Stimulated activated naive CD4-positive, alpha-beta T cell (primary cell): Measurements from ENCODE around the gene FNTB.

Experiments used
- DNase-seq, 6 experiments: peaks; one replicate each; lab custom pipeline; 2025; lab: John Stamatoyannopoulos, UW

Gene FNTB, protein sequence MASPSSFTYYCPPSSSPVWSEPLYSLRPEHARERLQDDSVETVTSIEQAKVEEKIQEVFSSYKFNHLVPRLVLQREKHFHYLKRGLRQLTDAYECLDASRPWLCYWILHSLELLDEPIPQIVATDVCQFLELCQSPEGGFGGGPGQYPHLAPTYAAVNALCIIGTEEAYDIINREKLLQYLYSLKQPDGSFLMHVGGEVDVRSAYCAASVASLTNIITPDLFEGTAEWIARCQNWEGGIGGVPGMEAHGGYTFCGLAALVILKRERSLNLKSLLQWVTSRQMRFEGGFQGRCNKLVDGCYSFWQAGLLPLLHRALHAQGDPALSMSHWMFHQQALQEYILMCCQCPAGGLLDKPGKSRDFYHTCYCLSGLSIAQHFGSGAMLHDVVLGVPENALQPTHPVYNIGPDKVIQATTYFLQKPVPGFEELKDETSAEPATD

DNA sequence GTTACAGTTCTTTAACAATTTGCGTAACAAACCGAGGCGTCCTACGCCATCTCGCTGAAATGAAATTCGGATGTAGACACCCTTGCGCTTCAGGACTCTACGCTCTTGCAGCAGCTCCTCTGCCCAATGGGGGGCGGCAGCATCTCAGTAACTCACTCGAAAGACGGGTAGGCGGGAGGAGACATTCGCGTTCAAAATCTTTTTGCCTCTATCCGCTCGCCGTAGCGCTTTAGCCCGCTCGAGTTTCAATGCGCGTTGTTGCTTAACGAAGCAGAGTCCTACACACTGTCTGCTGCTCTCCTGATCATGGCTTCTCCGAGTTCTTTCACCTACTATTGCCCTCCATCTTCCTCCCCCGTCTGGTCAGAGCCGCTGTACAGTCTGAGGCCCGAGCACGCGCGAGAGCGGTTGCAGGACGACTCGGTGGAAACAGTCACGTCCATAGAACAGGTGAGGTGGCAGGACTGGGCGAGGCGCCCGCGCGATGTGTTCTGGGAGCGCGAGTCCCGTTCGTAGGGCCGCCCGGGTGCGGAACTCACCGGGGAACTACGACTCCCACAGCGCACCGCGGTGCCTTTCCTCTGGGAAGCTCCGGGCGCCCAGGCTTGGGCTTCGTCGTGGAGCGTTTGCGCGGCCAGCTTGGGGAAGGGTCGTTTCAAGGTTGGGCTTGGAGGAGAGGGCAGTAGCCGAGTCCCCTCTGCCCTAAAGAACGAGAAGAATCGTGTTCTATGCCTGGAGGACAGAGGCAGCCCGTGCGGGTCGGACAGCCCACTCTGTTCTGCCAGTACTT lies at the start of gene FNTB:
Gene FNTB, plus strand, starts transcription at position 248 of the 790 bp plus-strand sequence. Its CDS starts 59 bp downstream, at position 307.
- peak; percentile 85 to 99 (median 94) for DNase-seq

DNA sequence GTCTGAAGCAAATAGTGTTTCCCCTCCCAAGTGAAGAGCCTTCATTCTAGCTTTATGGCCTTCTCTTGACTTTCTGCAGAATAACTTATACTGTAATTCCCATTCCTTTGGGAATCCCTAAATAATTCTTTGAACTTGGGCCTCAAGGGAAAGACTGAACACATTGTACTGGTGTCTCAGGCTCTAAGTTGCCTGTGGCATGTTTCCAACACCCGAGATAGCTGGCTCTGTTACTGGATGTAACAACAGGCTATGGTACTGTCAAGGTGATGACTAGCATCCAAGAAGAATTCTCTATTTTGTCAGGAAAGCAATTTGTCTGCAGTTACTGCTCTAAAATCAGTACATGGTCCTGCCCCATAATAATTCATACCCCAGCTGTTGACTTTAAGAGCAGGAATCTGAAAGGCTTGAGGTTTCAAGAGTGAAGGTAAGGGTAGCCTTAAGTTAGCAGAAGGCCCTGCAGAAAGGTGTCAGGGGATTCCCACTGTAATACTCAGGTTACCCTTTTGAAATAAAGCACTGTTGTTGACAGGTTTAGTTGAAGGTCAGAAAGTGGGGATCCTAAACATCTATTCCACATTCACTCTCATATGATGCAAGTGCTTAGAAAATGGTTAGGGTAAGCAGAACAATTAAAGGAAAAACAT lies 49.4 kb upstream of the FNTB start:
- DNase-seq = no peak

GRCh38 chr14:64937821-64938193 lies 48.9 kb upstream of the FNTB start:
- no peak for DNase-seq

DNA sequence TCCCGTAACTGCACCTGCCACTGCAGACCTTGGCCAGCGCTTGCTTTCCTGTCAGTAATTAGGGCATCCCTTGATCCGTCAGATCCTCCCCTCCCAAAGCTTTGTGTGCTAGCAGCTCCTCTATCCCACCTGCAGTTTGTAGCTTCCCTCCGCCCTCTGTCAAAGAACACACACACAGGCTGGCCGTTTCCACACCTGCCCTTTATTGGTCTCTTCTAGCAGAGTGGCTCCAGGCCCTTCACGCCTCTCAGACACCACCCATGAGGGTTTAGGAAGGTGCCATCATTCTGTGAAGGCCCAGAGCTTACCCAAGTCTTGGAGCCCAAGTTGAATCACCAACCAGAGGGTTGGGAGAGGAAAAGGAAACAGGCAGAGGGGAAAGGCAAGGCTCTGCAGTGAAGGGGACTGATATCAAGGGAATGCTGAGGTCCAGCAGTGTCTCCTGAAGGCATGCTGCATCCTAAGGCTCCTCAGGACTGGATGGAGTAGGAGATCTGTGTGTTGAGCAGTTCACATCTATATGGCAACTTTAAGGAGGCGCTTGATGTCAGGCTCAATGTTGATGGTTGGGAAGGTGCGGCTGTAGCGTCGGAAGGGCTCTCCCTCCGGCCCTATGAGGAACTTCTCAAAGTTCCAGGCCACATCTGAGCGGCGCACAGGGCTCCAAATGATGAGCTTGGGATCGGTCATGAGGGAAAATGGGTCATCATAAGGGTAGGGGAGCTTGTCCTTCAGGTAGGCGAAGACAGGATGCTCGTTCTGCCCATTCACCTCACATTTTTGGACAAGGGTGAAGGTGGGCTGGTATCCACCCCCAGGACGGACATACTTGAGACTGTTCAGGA lies 47.5 kb upstream of the FNTB start:
- DNase-seq = no peak

DNA sequence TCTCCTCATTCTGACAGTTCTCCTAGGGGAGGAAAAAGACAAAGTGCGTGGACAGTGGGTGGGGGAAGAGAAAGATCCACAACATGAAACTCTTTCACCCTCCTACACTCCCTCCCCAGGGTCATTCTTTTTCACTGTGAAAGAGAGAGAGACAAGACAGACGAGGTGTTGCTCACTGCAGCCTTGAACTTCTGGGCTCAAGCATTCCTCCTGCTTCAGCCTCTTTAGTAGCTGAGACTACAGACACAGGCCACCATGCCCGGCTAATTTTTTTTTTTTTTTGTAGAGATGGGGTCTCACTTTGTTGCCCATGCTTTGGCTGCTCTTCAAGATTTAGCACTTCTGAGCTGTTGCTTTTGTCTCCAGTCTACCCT lies 46.9 kb upstream of the FNTB start:
- no peak for DNase-seq

DNA sequence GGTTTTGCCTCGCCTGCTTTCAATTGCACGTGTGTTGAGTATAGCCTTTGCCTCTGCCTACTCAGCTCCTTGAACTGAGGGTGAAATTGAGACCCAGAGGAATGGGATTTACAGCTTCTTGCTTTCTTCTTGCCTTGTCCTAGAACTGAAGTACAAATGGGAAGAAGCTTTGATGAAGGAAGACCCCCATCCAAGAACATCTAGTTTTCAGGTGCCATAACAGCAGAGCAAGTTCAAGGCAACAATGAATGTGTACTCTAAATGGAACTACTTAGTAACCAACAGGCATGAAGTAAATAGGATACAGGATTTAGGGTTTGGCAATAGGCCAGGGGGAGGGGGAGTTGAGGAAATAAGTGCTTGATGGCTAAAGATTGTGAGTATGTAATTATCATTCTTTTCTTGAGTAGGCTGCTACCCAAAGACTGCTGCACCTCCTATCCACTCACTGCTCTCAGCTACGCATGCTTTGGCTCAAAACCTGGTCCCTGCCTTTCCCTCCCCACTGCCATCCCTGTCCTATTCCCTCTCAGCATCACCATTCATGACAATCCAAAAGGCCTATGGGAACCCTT lies 46.3 kb upstream of the FNTB start:
- DNase-seq = peak in 2 of 6 experiments; percentile 5 to 10

GRCh38 chr14:64942531-64943111 lies 44.1 kb upstream of the FNTB start, which contains the start of gene GPX2:
GPX2 (minus strand) TSS chr14:64942745; CDS start chr14:64942726, 19 bp downstream.
- no peak for DNase-seq

DNA sequence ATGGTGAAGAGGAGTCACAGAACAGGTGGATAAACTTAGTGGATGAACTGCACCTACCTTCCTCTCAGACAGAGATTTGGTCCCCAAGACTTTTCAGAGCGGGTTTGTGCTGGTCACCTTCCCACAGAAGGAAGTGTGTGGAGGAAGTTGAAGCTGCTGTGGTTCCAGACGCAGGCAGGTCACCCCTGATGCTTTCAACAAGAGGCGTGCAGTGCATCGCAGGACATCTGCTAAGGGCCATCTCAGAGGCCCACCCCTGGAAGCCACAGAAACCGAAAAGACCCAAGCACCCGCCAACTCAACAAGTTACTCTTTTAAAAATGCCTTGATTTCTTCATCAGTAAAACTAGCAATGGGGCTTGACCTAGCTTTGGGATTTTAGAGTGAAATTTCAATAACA lies 43.1 kb upstream of the FNTB start:
- DNase-seq = no peak

- no peak for DNase-seq
These were observed 42.7 kb upstream of the FNTB start for GRCh38 chr14:64944041-64944440.

- no peak for DNase-seq
These were observed 41.8 kb upstream of the FNTB start for GRCh38 chr14:64944861-64945260.

DNA sequence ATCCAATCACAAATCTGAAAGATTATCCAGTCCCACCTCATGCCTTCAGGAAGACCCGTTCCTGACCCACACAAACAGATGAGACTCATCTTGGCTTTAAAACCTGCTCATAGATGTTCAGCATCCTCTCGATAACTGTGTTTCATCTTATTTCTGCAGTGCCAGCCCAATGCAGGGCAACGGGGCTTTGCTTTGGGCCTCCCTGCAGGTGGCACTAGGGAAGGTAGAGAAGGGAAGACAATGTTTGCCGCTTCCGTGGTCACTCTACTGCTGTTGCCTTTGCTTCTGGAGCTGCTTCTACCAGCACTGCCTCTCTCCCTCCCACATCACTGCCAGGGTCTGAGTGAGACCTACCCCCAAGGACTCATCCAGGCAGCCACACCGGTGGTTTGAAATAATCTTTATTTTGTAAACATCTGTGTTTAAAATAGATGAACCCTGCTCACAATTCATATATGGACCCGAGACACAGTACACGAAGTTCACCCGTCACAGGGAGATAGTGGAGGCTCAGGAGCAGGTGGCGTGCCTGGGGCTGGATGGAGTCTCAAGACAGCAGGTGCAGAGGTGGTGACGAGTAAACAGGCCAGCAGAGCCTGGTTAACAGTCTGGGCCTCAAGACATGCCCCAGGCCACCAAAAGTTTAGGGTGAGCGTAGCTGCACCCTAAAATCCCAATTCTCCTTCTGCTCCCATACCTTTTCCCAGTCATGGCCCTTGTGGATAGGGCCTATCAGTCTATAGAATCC lies 41.1 kb upstream of the FNTB start:
- DNase-seq = no peak

- no peak for DNase-seq
These were observed 40.2 kb upstream of the FNTB start for GRCh38 chr14:64946310-64947045.

GRCh38 chr14:64947710-64948611 lies 38.7 kb upstream of the FNTB start:
- DNase-seq = no peak

- DNase-seq = no peak
These were observed 38.0 kb upstream of the FNTB start for GRCh38 chr14:64948612-64949210.

- no peak for DNase-seq
These were observed 35.8 kb upstream of the FNTB start for GRCh38 chr14:64950889-64951288.

GRCh38 chr14:64951291-64951690 lies 35.4 kb upstream of the FNTB start:
- no peak for DNase-seq

DNA sequence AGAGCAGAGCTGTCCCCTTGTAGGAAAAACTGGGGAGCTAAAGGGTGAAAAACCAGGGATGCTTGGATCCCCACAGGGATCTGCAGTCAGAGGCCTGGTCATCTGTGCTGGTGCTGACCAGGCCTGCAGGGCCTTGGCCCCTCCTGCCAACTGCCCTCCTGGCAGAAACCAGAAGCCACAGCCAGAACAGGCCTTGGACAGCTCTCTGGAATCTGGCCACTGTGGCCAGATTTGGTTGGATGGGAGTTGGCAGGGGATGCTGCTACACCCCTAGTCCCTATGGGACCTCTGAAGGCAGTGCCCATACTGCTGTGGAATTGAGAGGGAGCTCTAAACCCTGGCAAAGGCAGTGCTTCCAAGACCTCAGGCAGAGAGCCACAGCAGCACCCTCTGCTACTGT lies 35.0 kb upstream of the FNTB start:
- no peak for DNase-seq
